Thoracic aorta endothelial cell (primary cell): ENCODE data around the gene CD151. TPM values are rescaled to one million over a fixed set of nuclear protein-coding genes. Genes with fewer than 3 reads are reported as not detected.

ENCODE experiments used
- small RNA-seq: library from RNA; depleted of rRNA; stranded (forward); fragments of <200 nt; gene quantifications from one replicate; pipeline ENCODE3, GENCODE V24; 2012
- total RNA-seq: library from RNA; depleted of rRNA; stranded (reverse); fragments of >200 nt; gene quantifications from 2 replicates; pipeline ENCODE4 v1.2.3, GENCODE V29; 2012

The CD151 gene
- 285 and 314 TPM in 2 replicates for total RNA-seq

GRCh38 chr11:832529-833113 lies at the start of gene CD151:
CD151 (plus strand) TSS chr11:832952; CDS start chr11:836070, 3,118 bp downstream.

GRCh38 chr11:789943-790342 lies 42.8 kb upstream of the CD151 start, which contains the start of gene CEND1:
CEND1 (minus strand) TSS chr11:790090; CDS start chr11:788576, 1,514 bp downstream.

GRCh38 chr11:798093-798713 lies 34.5 kb upstream of the CD151 start, which contains the start of gene SLC25A22:
SLC25A22 (minus strand) TSS chr11:798281; CDS start chr11:795006, 3,275 bp downstream.

GRCh38 chr11:809287-810039 lies 23.3 kb upstream of the CD151 start, which contains the start of gene RPLP2:
RPLP2 (plus strand) TSS chr11:809967; CDS start chr11:810235, 268 bp downstream.

GRCh38 chr11:818396-819128 lies 14.2 kb upstream of the CD151 start, which contains the start of gene PNPLA2:
PNPLA2 (plus strand) TSS chr11:818914; CDS start chr11:819719, 805 bp downstream.

GRCh38 chr11:827897-828192 lies 4.9 kb upstream of the CD151 start, which contains the start of gene CRACR2B:
CRACR2B (plus strand) TSS chr11:827919; CDS start chr11:828608, 689 bp downstream.

GRCh38 chr11:842370-843002 lies 9.7 kb downstream of the CD151 start, which contains the start of the genes POLR2L and TSPAN4:
POLR2L (minus strand) TSS chr11:842529; CDS start chr11:842508, 21 bp downstream.
TSPAN4 (plus strand) TSS chr11:842852; CDS start chr11:850305, 7,453 bp downstream.

Small RNA genes within 50 kb of the gene (small RNA-seq; reads per million reads assigned to genes)
- gene SNORA52: not detected

Other genes starting within 250 kb of the CD151 start
- gene IRF7, start 217.0 kb upstream of the CD151 start, total RNA-seq: 7.1 and 9.7 TPM in 2 replicates
- gene CDHR5, start 208.0 kb upstream of the CD151 start, total RNA-seq: not detected in 2 replicates
- not detected in 2 replicates for gene SCT, start 205.8 kb upstream of the CD151 start, total RNA-seq
- not detected in 2 replicates for gene DRD4, start 195.7 kb upstream of the CD151 start, total RNA-seq
- gene DEAF1, start 137.7 kb upstream of the CD151 start, total RNA-seq: 41.0 and 42.6 TPM in 2 replicates
- gene TMEM80, start 137.1 kb upstream of the CD151 start, total RNA-seq: 10.8 and 13.1 TPM in 2 replicates
- gene EPS8L2, start 126.7 kb upstream of the CD151 start, total RNA-seq: 2.7 and 2.9 TPM in 2 replicates
- 243 and 266 TPM in 2 replicates for gene TALDO1, start 85.5 kb upstream of the CD151 start, total RNA-seq
- gene GATD1, start 55.5 kb upstream of the CD151 start, total RNA-seq: 38.7 and 52.0 TPM in 2 replicates
- 0.53 and 1.4 TPM in 2 replicates for gene CEND1, start 42.9 kb upstream of the CD151 start, total RNA-seq
- gene SLC25A22, start 34.7 kb upstream of the CD151 start, total RNA-seq: 11.6 and 13.6 TPM in 2 replicates
- 11.1 and 11.3 TPM in 2 replicates for gene PIDD1, start 27.7 kb upstream of the CD151 start, total RNA-seq
- gene RPLP2, start 23.0 kb upstream of the CD151 start, total RNA-seq: 212 and 248 TPM in 2 replicates
- gene PNPLA2, start 14.0 kb upstream of the CD151 start, total RNA-seq: 27.0 and 34.1 TPM in 2 replicates
- 4.1 and 5.6 TPM in 2 replicates for gene CRACR2B, start 5.0 kb upstream of the CD151 start, total RNA-seq
- gene POLR2L, start 9.6 kb downstream of the CD151 start, total RNA-seq: 99.7 and 114 TPM in 2 replicates
- 84.0 and 93.8 TPM in 2 replicates for gene TSPAN4, start 9.9 kb downstream of the CD151 start, total RNA-seq
- gene CHID1, start 77.9 kb downstream of the CD151 start, total RNA-seq: 38.3 and 45.3 TPM in 2 replicates
- 81.3 and 86.6 TPM in 2 replicates for gene AP2A2, start 92.9 kb downstream of the CD151 start, total RNA-seq
- gene MUC6, start 203.8 kb downstream of the CD151 start, total RNA-seq: not detected in 2 replicates
- not detected in 2 replicates for gene MUC2, start 241.9 kb downstream of the CD151 start, total RNA-seq